ENCODE results near the gene TAS2R1. TPM values are rescaled to one million over a fixed set of nuclear protein-coding genes. Genes with fewer than 3 reads are reported as not detected.

TAS2R1 gene
- total RNA-seq, 2 donors from 2014 or later: not detected

DNA sequence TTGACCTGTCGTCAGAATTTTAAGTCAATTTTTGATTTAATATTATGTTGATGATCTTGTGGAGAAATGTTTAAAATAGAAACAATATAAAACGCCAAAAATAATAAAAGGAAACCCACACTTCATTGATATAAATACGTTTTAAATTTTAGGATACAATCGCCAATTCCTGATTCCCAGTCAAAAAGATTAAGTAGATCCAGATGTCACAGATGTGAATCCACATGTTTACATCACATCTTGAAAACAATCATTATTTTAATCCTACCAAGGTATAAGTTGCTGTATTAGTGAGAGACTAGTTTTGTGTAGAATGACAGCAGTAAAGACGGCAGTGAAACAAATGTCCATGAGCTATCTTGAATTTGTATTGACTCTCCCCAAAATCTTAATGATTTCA lies 4.9 kb downstream of the TAS2R1 start:
- H3K4me1 ChIP-seq: no peaks in the 10 kb centered on the region
- ATAC-seq (no peak), DNase-seq (no peak)
- no peak overlapping the region for H3K27ac ChIP-seq
- H3K4me3 ChIP-seq: no peak overlapping the region
- H3K36me3 ChIP-seq (replicated peaks in 1 of 2; ENCODE audit: insufficient read depth in 1 of 2, low read depth in 2 of 2): no peaks in the 10 kb centered on the region
- intact Hi-C loops (cut with DNase I): no loop called here
- H3K27me3 ChIP-seq: no peaks in the 10 kb centered on the region
- no peak for TF ChIP-seq POLR2A (IDR thresholded peaks at IDR 0.05)
- TF ChIP-seq, protein P1, sequence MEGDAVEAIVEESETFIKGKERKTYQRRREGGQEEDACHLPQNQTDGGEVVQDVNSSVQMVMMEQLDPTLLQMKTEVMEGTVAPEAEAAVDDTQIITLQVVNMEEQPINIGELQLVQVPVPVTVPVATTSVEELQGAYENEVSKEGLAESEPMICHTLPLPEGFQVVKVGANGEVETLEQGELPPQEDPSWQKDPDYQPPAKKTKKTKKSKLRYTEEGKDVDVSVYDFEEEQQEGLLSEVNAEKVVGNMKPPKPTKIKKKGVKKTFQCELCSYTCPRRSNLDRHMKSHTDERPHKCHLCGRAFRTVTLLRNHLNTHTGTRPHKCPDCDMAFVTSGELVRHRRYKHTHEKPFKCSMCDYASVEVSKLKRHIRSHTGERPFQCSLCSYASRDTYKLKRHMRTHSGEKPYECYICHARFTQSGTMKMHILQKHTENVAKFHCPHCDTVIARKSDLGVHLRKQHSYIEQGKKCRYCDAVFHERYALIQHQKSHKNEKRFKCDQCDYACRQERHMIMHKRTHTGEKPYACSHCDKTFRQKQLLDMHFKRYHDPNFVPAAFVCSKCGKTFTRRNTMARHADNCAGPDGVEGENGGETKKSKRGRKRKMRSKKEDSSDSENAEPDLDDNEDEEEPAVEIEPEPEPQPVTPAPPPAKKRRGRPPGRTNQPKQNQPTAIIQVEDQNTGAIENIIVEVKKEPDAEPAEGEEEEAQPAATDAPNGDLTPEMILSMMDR (IDR thresholded peaks at IDR 0.05): no peak
- 70 to 78% methylated on average over 5 of the region's 5 CpGs for WGBS, 2 donors
- H3K9me3 ChIP-seq: no peaks in the 10 kb centered on the region

DNA sequence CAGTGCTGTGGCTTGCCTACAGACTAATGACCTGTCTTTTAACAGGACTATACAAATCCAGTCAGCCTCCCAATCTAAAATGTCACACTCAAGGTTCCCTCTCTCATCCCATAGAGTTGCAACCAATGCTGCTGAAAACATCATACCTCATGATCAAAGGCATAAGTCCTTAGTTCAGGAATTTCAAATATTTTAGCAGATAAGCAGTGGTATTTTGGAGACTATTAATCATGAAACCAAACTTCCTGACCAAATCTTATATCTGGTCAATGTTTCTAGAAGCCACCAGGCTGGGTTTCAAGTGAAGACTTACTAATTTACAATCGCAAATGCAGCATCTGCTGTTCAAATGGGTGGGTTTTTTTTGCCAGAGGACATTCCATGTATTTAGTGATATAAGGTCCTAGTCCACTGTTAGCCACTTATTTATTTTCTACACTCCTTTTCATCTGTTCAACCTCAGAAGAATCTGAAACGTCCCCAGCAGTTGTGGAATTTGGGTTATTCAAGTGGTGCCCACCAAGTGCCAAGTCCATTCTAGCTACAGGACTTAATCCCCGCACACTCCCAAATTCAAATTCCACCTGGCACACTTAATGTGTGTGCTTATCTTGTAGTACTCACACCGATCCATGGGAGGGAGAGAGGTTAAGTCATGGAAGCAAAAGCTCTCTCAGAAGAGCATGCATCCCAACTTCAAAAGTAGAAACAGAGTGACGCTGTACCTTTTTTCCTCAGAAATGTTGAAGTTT lies 5.8 kb downstream of the TAS2R1 start:
- TF ChIP-seq, protein P1 (IDR thresholded peaks at IDR 0.05): no peak
- no peak for TF ChIP-seq POLR2A (IDR thresholded peaks at IDR 0.05)
- Histone ChIP-seq H3K4me3 (no peak overlapping the region), H3K4me1 (no peaks in the 10 kb centered on the region), H3K36me3 (replicated peaks in 1 of 2; ENCODE audit: insufficient read depth in 1 of 2, low read depth in 2 of 2) (no peaks in the 10 kb centered on the region), H3K27ac (no peak overlapping the region), H3K9me3 (no peaks in the 10 kb centered on the region), H3K27me3 (no peaks in the 10 kb centered on the region)
- intact Hi-C loops (cut with DNase I): no loop called here
- ATAC-seq: no peak
- 68 to 73% methylated on average over 5 of the region's 5 CpGs for WGBS, 2 donors
- DNase-seq: no peak

DNA sequence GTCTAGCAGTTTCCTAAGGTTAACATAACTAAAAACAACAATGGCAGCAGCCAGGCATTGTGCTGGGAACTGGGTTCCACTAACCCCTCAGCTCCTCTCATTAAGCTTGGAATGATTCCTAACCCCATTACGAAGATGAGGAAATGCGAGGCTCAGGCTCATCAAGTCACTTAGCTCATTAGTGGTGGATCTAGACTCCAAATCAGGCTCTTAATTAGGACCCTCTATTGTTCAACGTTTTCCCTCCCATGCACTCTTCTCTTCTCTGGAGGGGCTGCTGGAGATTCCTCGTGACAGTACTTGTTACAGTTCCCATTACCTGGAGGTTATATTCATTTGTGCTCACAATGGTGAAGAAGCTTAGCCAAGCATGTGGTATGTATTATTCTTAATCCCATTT lies 6.5 kb downstream of the TAS2R1 start:
- no peak overlapping the region for H3K27ac ChIP-seq
- intact Hi-C loops (cut with DNase I): no loop called here
- WGBS, 2 donors: 73 to 81% methylated on average over 4 of the region's 4 CpGs

DNA sequence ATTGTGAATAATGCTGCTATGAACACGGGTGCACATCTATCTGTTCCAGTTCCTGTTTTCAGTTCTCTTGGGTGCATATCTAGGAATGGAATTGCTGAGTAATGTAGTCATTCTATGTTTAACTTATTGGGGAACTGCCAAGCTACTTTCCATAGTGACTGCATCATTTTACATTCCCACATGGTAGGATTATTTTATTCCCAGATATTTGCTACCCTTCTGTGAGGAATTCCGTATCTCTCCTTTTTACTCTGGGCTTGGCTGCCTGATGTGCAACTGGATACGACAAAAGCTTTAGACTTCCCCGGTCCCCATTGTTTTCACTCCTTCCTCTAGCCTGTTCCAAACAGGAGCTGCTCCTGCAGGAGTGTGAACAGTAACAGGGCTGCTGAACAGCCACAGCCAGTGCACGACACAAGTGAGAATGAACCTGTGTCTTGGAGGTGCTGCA lies 7.2 kb downstream of the TAS2R1 start:
- H3K27ac ChIP-seq: no peak overlapping the region
- H3K27me3 ChIP-seq: no peaks in the 10 kb centered on the region
- H3K36me3 ChIP-seq (replicated peaks in 1 of 2; ENCODE audit: insufficient read depth in 1 of 2, low read depth in 2 of 2): no peaks in the 10 kb centered on the region
- peaks cover 3% of the 10 kb centered on the region for H3K4me1 ChIP-seq
- WGBS, 2 donors: 33 to 34% methylated on average over 5 of the region's 5 CpGs
- ATAC-seq: no peak
- H3K9me3 ChIP-seq: no peaks in the 10 kb centered on the region
- intact Hi-C loops (cut with DNase I): no loop called here
- no peak overlapping the region for H3K4me3 ChIP-seq
- TF ChIP-seq, protein P1 (IDR thresholded peaks at IDR 0.05): no peak
- no peak for TF ChIP-seq POLR2A (IDR thresholded peaks at IDR 0.05)
- DNase-seq: no peak

More for the DNA sequence above, 6.5 kb downstream of the TAS2R1 start:
- Histone ChIP-seq H3K9me3 (no peaks in the 10 kb centered on the region), H3K4me3 (no peak overlapping the region), H3K36me3 (replicated peaks in 1 of 2; ENCODE audit: insufficient read depth in 1 of 2, low read depth in 2 of 2) (no peaks in the 10 kb centered on the region), H3K27me3 (no peaks in the 10 kb centered on the region), H3K4me1 (no peaks in the 10 kb centered on the region)
- DNase-seq (no peak), ATAC-seq (no peak)
- no peak for TF ChIP-seq POLR2A (IDR thresholded peaks at IDR 0.05)
- TF ChIP-seq, protein P1 (IDR thresholded peaks at IDR 0.05): no peak

DNA sequence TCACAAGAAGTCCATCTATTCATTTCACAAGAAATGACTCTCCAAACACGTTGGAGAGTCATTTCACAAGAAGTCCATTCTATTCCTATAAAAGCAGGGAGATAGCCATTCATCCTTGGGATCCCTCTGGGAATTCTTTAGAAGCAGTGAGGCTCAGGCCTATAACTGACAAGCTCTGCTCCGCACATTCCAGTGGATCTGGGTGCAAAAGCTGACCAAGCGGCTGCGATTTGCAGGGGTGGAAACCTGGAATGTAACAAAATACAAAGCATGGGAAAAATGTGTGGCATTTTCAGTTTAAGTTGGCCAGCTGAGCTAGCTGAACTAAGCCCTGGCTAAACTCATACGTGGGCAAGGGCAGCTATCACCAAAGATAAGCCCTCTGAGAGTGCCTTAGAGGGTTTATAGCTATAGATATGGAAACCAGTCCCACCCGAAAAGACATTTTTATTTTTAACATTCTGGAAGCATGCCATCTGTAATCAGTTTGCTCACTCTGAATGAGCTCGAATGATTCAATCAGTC lies 8.7 kb downstream of the TAS2R1 start:
- Histone ChIP-seq H3K4me1 (peaks cover 9% of the 10 kb centered on the region), H3K27ac (no peak overlapping the region), H3K36me3 (replicated peaks in 1 of 2; ENCODE audit: insufficient read depth in 1 of 2, low read depth in 2 of 2) (no peaks in the 10 kb centered on the region), H3K4me3 (no peak overlapping the region), H3K9me3 (no peaks in the 10 kb centered on the region), H3K27me3 (no peaks in the 10 kb centered on the region)
- 57 to 62% methylated on average over 7 of the region's 7 CpGs for WGBS, 2 donors
- DNase-seq (no peak), ATAC-seq (no peak)
- intact Hi-C loops (cut with DNase I): no loop called here
- TF ChIP-seq, protein P1 (IDR thresholded peaks at IDR 0.05): no peak
- no peak for TF ChIP-seq POLR2A (IDR thresholded peaks at IDR 0.05)
